Measurements from ENCODE around the gene OLFML2B.

DNA sequence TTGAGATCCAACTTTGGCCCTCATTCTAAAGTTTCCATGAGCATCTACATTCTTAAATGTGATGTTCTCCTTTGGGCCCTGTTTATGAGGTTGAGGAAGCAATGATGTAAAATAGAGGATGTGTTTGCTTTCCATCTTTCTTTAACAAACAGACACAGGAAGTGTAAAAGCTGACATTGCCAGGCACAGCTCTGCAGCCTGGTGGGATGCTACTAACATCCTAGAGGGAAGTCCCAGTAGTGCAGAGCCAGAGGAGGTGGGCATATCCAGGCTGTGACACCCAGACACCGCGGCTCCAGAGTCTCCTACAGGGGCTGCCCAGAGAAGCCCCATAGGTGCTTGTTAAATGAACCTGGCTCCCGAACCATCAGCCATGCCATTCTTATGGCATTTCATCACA lies 16.2 kb downstream of the OLFML2B start:
- TF ChIP-seq, protein P1, sequence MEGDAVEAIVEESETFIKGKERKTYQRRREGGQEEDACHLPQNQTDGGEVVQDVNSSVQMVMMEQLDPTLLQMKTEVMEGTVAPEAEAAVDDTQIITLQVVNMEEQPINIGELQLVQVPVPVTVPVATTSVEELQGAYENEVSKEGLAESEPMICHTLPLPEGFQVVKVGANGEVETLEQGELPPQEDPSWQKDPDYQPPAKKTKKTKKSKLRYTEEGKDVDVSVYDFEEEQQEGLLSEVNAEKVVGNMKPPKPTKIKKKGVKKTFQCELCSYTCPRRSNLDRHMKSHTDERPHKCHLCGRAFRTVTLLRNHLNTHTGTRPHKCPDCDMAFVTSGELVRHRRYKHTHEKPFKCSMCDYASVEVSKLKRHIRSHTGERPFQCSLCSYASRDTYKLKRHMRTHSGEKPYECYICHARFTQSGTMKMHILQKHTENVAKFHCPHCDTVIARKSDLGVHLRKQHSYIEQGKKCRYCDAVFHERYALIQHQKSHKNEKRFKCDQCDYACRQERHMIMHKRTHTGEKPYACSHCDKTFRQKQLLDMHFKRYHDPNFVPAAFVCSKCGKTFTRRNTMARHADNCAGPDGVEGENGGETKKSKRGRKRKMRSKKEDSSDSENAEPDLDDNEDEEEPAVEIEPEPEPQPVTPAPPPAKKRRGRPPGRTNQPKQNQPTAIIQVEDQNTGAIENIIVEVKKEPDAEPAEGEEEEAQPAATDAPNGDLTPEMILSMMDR (conservative IDR thresholded peaks at IDR 0.05; ENCODE audit: low read depth, low read length): no peak
- no peak for TF ChIP-seq MXI1 (IDR thresholded peaks at IDR 0.05; ENCODE audit: borderline replicate concordance, low read depth, low read length)
- TF ChIP-seq, protein P2, sequence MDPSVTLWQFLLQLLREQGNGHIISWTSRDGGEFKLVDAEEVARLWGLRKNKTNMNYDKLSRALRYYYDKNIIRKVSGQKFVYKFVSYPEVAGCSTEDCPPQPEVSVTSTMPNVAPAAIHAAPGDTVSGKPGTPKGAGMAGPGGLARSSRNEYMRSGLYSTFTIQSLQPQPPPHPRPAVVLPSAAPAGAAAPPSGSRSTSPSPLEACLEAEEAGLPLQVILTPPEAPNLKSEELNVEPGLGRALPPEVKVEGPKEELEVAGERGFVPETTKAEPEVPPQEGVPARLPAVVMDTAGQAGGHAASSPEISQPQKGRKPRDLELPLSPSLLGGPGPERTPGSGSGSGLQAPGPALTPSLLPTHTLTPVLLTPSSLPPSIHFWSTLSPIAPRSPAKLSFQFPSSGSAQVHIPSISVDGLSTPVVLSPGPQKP (IDR thresholded peaks at IDR 0.05; ENCODE audit: borderline replicate concordance, low read depth, low read length): no peak
- no peak for TF ChIP-seq RAD21 (IDR thresholded peaks at IDR 0.05; ENCODE audit: low read length)
- TF ChIP-seq POLR2A (IDR thresholded peaks at IDR 0.05; ENCODE audit: low read depth, low read length): no peak
- no peak for TF ChIP-seq CEBPB (IDR thresholded peaks at IDR 0.05; ENCODE audit: low read depth, low read length)
- TF ChIP-seq SMC3 (IDR thresholded peaks at IDR 0.05; ENCODE audit: low read depth, low read length): no peak
- TF ChIP-seq, protein P3, sequence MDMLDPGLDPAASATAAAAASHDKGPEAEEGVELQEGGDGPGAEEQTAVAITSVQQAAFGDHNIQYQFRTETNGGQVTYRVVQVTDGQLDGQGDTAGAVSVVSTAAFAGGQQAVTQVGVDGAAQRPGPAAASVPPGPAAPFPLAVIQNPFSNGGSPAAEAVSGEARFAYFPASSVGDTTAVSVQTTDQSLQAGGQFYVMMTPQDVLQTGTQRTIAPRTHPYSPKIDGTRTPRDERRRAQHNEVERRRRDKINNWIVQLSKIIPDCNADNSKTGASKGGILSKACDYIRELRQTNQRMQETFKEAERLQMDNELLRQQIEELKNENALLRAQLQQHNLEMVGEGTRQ (IDR thresholded peaks at IDR 0.05; ENCODE audit: low read depth, low read length): no peak
- TF ChIP-seq FOS (IDR thresholded peaks at IDR 0.05; ENCODE audit: low read depth, low read length): no peak
- TF ChIP-seq MAFK (IDR thresholded peaks at IDR 0.05; ENCODE audit: low read depth, low read length): no peak
- no peak for TF ChIP-seq RFX5 (IDR thresholded peaks at IDR 0.05; ENCODE audit: low read depth, low read length)
- no peak for TF ChIP-seq NFE2L2 (IDR thresholded peaks at IDR 0.05; ENCODE audit: low read depth, low read length)
- TF ChIP-seq BHLHE40 (IDR thresholded peaks at IDR 0.05; ENCODE audit: low read depth, low read length): no peak
- TF ChIP-seq MAZ (IDR thresholded peaks at IDR 0.05; ENCODE audit: borderline replicate concordance, low read depth, low read length): no peak

Data from IMR-90 (cell line).